H1 (cell line): ENCODE measurements around the gene WASF1. TPM values are rescaled to one million over a fixed set of nuclear protein-coding genes. Genes with fewer than 3 reads are reported as not detected.

ENCODE experiments used
- JUN ChIP-seq: IDR thresholded peaks from 2 replicates; pipeline ENCODE4 v1.6.1; 2011; ENCODE audit warnings: low read depth, mild to moderate bottlenecking, improper control_type of control experiment, low read length
- SAP30 ChIP-seq: fragments of 300-600 bp; sonication (generic); IDR thresholded peaks from 2 replicates; pipeline ENCODE4 v1.7.1; 2012; ENCODE audit warnings: low read length, moderate library complexity, mild to moderate bottlenecking, inconsistent platforms; ENCODE audit not compliant: insufficient read depth, insufficient replicate concordance
- TEAD4 ChIP-seq: IDR thresholded peaks from 2 replicates; pipeline ENCODE4 v1.6.1; 2012; ENCODE audit warnings: low read depth, low read length, inconsistent platforms, mixed read lengths
- polyA plus RNA-seq, 7 experiments: library from polyadenylated mRNA; depleted of rRNA in 3 of 7; stranded (reverse) in 5 of 7; unstranded in 2 of 7; fragments of >200 nt in 5 of 7; fragments of 200-250 nt in 2 of 7; gene quantifications; 1 replicate in 5 of 7; 2 replicates in 1 of 7; 4 replicates in 1 of 7; pipeline versions ENCODE4 v1.2.1 to v1.2.3, GENCODE V29; 2011 to 2013; ENCODE audit warnings: missing spikeins in 2 of 7, mixed read lengths in 2 of 7
- total RNA-seq: library from RNA; stranded (reverse); fragmentation: NEBNext Ultra II Directional; extraction: Animal tissue kit (Norgen Biotek cat#: 25700); gene quantifications from 2 replicates; pipeline ENCODE4 v1.2.1, GENCODE V29; 2021

The WASF1 gene
- total and polyA plus RNA-seq, 2 of the 8 experiments (the other 6 are each of a cell fraction or from before 2014, with no cell fraction given) = 37.6 to 39.9 TPM

- TF ChIP-seq JUN (no peak), TEAD4 (no peak), SAP30 (no peak)
Measured at GRCh38 chr6:110181131-110182030, 1.9 kb upstream of the WASF1 start (continued).
